GM12873 (cell line): ENCODE data around the gene C9orf72.

ENCODE experiments used
- TF ChIP-seq, protein P1 (sequence below): IDR thresholded peaks from 2 replicates; pipeline ENCODE4 v1.5.1; 2012; ENCODE audit warnings: low read depth, mild to moderate bottlenecking, moderate library complexity, low read length, control low read depth; ENCODE audit not compliant: insufficient read depth; ENCODE audit errors: missing control alignments

The C9orf72 gene

DNA sequence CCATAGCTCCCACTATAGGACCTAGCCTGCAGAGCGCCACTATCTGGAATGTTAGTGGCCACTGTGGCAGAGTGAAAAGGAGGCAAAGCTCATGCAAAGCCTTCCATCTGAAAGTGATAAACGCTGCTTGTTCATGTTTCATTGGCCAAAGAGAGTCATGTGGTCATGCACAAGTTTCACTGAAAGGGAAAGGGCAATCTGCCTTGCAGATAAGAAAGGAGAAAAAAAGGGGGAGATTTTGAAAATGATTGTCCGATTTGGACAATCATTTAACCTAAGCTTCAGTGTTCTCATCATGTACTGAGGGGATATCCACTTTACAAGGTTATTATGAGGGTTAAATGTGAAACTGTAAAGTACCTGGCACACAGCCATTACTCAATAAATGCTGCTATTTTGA is 34.6 kb downstream of the C9orf72 start:
- TF ChIP-seq, protein P1, sequence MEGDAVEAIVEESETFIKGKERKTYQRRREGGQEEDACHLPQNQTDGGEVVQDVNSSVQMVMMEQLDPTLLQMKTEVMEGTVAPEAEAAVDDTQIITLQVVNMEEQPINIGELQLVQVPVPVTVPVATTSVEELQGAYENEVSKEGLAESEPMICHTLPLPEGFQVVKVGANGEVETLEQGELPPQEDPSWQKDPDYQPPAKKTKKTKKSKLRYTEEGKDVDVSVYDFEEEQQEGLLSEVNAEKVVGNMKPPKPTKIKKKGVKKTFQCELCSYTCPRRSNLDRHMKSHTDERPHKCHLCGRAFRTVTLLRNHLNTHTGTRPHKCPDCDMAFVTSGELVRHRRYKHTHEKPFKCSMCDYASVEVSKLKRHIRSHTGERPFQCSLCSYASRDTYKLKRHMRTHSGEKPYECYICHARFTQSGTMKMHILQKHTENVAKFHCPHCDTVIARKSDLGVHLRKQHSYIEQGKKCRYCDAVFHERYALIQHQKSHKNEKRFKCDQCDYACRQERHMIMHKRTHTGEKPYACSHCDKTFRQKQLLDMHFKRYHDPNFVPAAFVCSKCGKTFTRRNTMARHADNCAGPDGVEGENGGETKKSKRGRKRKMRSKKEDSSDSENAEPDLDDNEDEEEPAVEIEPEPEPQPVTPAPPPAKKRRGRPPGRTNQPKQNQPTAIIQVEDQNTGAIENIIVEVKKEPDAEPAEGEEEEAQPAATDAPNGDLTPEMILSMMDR: no peak

DNA sequence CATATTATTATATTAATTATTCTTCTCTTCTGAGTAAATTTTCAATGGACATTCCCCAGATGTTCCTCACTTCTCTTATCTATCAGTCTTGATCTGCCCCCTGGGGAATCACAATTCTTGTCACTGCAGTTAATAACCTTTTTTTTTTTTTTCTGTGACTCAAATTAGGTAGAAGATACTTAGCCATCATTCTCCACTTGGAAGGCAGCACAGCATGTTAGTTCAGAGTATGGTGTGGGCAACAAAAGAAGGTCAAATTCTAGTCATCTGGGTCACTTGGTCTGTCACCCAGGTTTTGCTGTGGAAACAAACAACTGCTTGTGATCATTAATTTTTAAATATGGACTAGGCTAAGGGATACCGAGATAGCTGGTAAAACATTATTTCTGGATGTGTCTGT is 35.5 kb downstream of the C9orf72 start:
- TF ChIP-seq, protein P1: no peak

DNA sequence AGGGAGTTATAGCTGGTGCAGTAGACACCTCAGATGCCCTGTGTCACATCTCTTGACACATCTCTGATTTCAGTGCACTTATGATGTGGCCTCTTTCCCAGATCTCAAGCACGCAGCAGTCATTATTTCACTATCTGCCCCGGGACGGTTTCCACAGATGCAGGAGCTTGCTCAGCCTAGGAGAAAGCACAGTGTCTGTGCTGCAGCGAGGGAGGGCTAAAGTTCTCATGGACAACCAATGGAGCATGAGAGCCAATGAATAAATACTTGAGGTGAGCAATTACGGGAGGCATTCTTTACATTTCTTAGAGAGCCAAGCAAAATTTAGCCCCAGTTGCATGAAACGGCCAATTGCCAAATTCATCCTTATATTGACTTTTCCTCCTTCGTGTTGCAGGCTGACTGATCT is 36.2 kb downstream of the C9orf72 start:
- TF ChIP-seq, protein P1: no peak

DNA sequence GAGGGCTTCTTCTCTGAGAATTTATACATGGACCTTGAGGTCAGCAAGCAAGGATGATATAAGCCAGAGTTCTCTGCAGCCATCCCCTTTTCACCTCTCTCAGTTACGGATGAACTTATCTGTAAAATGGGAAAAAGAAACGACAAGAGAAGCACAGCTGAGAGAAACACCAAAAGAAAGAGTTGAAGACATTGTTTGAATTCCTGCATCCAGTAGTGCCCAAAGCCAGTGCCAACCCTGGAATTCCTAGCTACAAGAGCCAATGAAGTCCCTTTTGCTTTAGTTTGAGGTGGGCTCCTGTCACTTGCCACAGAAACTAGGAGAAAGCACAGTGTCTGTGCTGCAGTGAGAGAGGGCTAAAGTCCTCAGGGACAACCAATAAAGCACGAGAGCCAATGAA is 37.1 kb downstream of the C9orf72 start:
- TF ChIP-seq, protein P1: no peak

DNA sequence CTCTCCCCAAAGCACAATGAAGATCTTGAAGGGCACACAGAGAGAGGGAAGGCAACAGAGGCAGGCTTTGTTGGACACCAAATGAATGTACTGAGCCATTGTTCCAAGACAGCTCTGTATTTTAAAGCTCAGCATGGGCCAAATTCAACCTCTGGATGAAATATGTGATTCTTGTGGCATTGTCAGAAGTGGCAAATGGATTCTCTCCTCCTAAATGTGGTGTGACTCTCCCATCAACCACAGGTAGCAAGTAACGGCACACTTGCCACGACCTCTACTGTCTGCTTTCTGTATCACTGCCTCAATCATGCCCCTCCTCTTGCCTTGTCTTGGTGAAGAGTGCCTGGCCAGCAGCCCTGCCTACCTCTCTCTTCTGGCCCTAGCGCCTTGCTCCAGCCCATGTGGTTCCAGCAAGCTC is 37.6 kb downstream of the C9orf72 start:
- TF ChIP-seq, protein P1: peak; percentile 65

DNA sequence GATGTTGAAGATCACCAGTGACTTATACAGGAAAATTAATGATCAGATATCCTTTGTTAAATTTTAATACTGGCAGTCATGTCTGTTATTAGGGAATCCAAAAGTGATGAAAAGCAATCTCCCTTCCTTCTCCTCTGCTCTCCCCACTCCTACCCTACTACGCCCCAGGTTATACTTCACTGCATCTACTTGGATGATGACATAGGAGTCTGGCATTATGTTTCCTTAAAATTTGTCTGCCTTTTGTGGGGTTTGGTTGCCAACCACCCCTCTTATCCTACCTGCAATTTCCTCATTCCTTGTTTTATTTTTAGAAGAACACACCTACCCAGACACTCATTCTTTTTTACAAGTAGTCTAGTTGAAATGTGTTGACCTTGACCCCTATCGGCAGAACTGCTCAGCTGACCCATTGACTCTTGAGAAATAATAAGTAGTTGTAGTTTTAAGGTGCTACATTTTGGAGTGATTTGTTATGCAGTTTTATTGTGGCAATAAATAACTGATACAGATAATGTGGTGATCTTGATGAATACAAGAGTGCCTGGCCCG is 38.5 kb downstream of the C9orf72 start:
- TF ChIP-seq, protein P1: no peak

DNA sequence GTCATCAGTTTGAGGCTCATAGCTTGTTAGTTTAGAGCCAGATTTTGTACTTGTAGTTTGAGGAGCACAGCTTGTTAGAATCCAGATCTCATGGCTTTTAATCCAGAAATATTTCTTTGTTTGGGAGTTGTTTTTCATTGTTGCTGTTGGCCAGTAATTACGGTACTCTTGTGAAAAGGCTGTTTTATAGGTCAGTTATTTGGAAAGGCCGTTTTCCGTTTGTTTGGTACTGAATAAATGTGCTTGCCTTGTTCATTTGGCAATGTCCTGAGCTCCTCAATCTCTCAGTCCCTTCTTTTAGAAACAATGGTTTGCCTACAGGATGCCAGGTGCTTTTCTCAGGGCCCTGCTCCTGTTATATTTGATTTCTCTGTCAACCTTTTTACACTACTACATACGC is 39.1 kb downstream of the C9orf72 start:
- TF ChIP-seq, protein P1: no peak
